Ovary (tissue), 9 donors: ENCODE results near the gene RNF113B. TPM values are rescaled to one million over a fixed set of nuclear protein-coding genes. Genes with fewer than 3 reads are reported as not detected.

ENCODE experiments used
- DNase-seq, 5 donors: peaks; one replicate each; pipeline ENCODE4 v3.0.0-alpha.2; 2019 to 2020
- H3K27ac ChIP-seq, 2 donors: fragments of 200-600 bp; one replicate each; pipeline versions ENCODE4 v1.5.1 to v1.8.0; 2019 to 2022
- H3K27me3 ChIP-seq: fragments of 200-600 bp; one replicate; pipeline ENCODE4 v1.8.0; 2022
- H3K36me3 ChIP-seq: fragments of 200-600 bp; sonication (generic); one replicate; pipeline ENCODE4 v1.5.1; 2019
- H3K4me1 ChIP-seq: one replicate; pipeline ENCODE4 v1.8.1; 2013; ENCODE audit warnings: mild to moderate bottlenecking, moderate library complexity; ENCODE audit not compliant: insufficient read depth
- H3K4me3 ChIP-seq: fragments of 200-600 bp; sonication (generic); one replicate; pipeline ENCODE4 v1.5.1; 2017
- H3K9me3 ChIP-seq, 2 donors: fragments of 200-600 bp in 1 of 2; sonication (generic) in 1 of 2; one replicate each; pipeline versions ENCODE4 v1.5.1 to v1.8.1; 2013 to 2019; ENCODE audit warnings: mild to moderate bottlenecking in 1 of 2, moderate library complexity in 1 of 2
- EP300 ChIP-seq: sonication (generic); formaldehyde crosslinking; IDR thresholded peaks from one replicate; pipeline ENCODE4 v1.6.1; 2017; ENCODE audit warnings: antibody characterized with exemption
- POLR2A ChIP-seq: fragments of 450-650 bp; IDR thresholded peaks from one replicate; pipeline ENCODE4 v1.6.1; 2017; ENCODE audit warnings: antibody characterized with exemption, mild to moderate bottlenecking, moderate library complexity
- WGBS, 3 donors: extraction: QIAGEN DNeasy Blood & Tissue Kit in 1 of 3; methylation state at CpG; one replicate each; pipeline versions ENCODE4 v1.1.5 to v1.1.7; 2013 to 2017; 5-methylcytosine and 5-hydroxymethylcytosine counted together
- intact Hi-C, 4 donors: fragments of 100-400 bp; cut with DNase I; formaldehyde crosslinking; loops; one replicate each; pipeline versions ENCODE4 v1.11.0 to v1.15.1; 2022 to 2023
- polyA plus RNA-seq, 2 donors: library from polyadenylated mRNA; stranded (reverse); fragments of 200-250 nt in 1 of 2; fragments of 350-450 nt in 1 of 2; fragmentation: Illumina TruSeq in 1 of 2; extraction: RNeasy Lipid Tissue Mini Kit (QIAGEN cat#74804) in 1 of 2; gene quantifications; one replicate each; pipeline ENCODE4 v1.2.3, GENCODE V29; 2013 to 2014
- total RNA-seq, 7 donors: library from RNA; depleted of rRNA in 2 of 7; stranded (reverse); fragments of >200 nt in 2 of 7; fragmentation: NEBNext Ultra II Directional in 3 of 7; extraction: Animal tissue kit (Norgen Biotek cat#: 25700) in 3 of 7; gene quantifications; one replicate each; pipeline versions ENCODE4 v1.1.0 to v1.2.4, GENCODE V29; 2016 to 2023
- TF ChIP-seq, protein P1 (sequence below), 3 donors: fragments of 450-650 bp in 2 of 3; fragments of 200-600 bp in 1 of 3; IDR thresholded peaks; one replicate each; pipeline versions ENCODE4 v1.5.1 to v1.8.0; 2016 to 2022; ENCODE audit warnings: antibody characterized with exemption in 3 of 3, mild to moderate bottlenecking in 1 of 3
- donor health status: DM: no; HTN: no; CAD: no; lungs with moderate emphysema.
- donor health status: DM: no; HTN: no; CAD: no.
- donor health status: Bipolar disorder and iron deficiency.
- donor health status: DM: yes; HTN: yes; CAD: no.
- donor health status: DM: no; HTN: no; CAD: no.
- donor health status: DM: yes; HTN: yes; CAD: no.

Gene RNF113B
- total and polyA plus RNA-seq, 9 donors: 0.05 TPM; not detected in 8

DNA sequence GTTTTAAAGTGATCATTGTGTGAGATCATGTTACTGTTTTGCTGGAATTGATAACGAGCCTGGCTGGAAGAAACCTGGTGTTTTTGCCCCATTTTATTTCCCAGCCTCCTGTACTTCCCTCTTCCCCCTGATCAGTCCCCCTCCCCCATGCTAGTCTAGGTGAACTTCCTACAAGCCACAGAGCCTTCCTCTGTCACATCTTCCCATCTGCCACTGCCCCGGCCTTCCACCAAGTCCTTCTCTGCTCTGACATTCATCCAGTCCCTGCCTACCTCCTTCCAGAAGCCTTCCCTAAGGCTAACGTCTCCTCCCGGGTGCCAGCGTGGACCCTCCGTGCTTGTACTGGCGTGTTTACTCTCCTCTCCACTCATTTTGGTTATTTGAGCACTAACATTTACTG is 19.9 kb downstream of the RNF113B start:
- 79 to 81% (median 81%) methylated on average over 7 of the region's 7 CpGs for WGBS, 3 donors

DNA sequence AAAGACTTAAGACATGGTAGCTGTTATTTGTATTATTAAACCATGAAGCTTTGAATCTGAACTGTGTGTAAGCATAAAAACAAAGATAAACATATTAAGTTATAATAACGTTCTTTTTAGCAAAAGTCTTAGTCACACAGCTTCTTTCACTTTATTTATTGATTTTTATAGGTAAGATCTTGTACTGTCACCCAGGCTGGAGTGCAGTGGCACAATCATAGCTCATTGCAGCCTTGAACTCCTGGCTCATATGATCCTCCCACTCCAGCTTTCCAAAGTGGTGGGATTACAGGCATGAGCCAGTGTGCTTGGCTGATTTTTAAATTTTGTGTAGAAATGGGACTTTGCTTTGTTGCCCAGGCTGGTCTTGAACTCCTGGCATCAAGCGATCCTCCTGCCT is 20.8 kb downstream of the RNF113B start:
- H3K4me3 ChIP-seq: no peak overlapping the region
- no peak for DNase-seq
- H3K36me3 ChIP-seq: no peaks in the 10 kb centered on the region
- 55 to 64% (median 59%) methylated on average over 2 of the region's 2 CpGs for WGBS, 3 donors
- TF ChIP-seq POLR2A (no peak), EP300 (no peak)
- TF ChIP-seq, protein P1, sequence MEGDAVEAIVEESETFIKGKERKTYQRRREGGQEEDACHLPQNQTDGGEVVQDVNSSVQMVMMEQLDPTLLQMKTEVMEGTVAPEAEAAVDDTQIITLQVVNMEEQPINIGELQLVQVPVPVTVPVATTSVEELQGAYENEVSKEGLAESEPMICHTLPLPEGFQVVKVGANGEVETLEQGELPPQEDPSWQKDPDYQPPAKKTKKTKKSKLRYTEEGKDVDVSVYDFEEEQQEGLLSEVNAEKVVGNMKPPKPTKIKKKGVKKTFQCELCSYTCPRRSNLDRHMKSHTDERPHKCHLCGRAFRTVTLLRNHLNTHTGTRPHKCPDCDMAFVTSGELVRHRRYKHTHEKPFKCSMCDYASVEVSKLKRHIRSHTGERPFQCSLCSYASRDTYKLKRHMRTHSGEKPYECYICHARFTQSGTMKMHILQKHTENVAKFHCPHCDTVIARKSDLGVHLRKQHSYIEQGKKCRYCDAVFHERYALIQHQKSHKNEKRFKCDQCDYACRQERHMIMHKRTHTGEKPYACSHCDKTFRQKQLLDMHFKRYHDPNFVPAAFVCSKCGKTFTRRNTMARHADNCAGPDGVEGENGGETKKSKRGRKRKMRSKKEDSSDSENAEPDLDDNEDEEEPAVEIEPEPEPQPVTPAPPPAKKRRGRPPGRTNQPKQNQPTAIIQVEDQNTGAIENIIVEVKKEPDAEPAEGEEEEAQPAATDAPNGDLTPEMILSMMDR (IDR thresholded peaks at IDR 0.05): no peak
- H3K27me3 ChIP-seq: no peaks in the 10 kb centered on the region
- H3K4me1 ChIP-seq: peaks cover 2% of the 10 kb centered on the region
- intact Hi-C loops: no loop called here
- no peak overlapping the region for H3K27ac ChIP-seq
- H3K9me3 ChIP-seq: no peaks in the 10 kb centered on the region

More for the DNA sequence above, 19.9 kb downstream of the RNF113B start:
- Histone ChIP-seq H3K4me1 (peaks cover 2% of the 10 kb centered on the region), H3K4me3 (no peak overlapping the region), H3K36me3 (no peaks in the 10 kb centered on the region), H3K9me3 (no peaks in the 10 kb centered on the region), H3K27ac (no peak overlapping the region), H3K27me3 (no peaks in the 10 kb centered on the region)
- intact Hi-C loops: no loop called here
- no peak for DNase-seq
- TF ChIP-seq EP300 (no peak), POLR2A (no peak)
- TF ChIP-seq, protein P1 (IDR thresholded peaks at IDR 0.05): no peak

DNA sequence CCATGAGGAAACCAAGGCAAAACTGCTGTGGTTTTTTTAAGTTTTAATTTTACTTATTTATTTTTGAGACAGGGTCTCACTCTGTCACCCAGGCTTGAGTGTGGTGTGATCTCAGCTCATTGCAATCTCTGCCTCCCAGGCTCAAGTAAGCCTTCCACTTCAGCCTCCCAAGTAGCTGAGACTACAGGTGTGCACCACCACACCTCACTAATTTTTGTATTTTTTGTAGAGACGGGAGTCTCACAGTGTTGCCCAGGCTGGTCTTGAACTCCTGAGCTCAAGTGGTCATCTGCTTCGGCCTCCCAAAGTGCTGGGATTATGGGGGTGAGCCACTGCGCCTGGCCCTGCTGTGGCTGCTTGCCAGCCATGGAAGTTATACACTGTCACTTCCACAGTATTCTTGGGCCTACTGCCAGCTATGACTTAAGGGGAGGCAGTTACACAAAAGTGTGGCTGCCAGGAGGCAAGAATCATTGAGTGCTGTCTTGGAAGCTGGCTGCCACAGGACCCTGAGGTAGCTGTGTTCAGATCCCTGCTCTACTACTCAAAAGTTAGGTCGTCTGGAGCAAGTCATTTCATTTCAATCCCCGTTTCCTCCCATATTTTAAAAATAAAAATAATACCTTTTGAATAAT is 21.5 kb downstream of the RNF113B start:
- Histone ChIP-seq H3K36me3 (no peaks in the 10 kb centered on the region), H3K4me1 (peaks cover 2% of the 10 kb centered on the region), H3K4me3 (no peak overlapping the region), H3K27me3 (no peaks in the 10 kb centered on the region), H3K27ac (no peak overlapping the region), H3K9me3 (no peaks in the 10 kb centered on the region)
- no peak for DNase-seq
- TF ChIP-seq POLR2A (no peak), EP300 (no peak)
- TF ChIP-seq, protein P1 (IDR thresholded peaks at IDR 0.05): no peak
- 73 to 90% (median 78%) methylated on average over 5 of the region's 5 CpGs for WGBS, 3 donors
- intact Hi-C loops: no loop called here

DNA sequence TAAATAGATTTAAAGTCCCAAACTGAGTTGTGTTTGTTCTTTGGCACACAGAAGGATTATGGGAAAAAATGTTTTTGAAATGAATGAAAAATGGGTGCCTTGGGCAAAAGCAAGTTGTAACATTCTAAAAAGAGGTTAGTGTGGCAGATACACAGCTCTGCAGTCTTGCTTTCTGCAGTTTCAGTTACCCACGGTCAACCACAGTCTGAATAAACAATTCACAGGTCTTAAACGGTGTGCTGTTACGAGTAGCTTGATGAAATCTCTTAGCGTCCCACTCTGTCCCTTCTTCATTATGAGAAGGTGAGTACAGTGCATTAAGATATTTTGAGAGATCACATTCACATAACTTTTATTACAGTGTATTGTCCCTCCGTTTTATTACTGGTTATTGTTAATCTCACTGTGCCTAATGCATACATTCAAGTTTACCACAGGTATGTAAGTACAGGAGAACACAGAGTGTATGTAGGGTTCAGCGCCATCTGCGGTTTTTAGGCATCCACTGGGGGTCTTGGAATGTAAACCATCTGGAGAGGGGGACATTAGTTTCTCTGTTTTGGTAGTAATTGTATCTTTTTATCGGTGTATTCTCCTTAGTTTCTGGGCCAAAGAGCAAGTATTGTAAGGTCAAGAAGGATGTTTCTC is 26.1 kb downstream of the RNF113B start:
- H3K27ac ChIP-seq: no peak overlapping the region
- H3K36me3 ChIP-seq: no peaks in the 10 kb centered on the region
- TF ChIP-seq EP300 (no peak), POLR2A (no peak)
- TF ChIP-seq, protein P1 (IDR thresholded peaks at IDR 0.05): no peak
- no peaks in the 10 kb centered on the region for H3K4me1 ChIP-seq
- H3K4me3 ChIP-seq: no peak overlapping the region
- intact Hi-C loops: no loop called here
- no peak for DNase-seq
- no peaks in the 10 kb centered on the region for H3K9me3 ChIP-seq
- H3K27me3 ChIP-seq: no peaks in the 10 kb centered on the region
- 80 to 90% (median 81%) methylated on average over 8 of the region's 8 CpGs for WGBS, 3 donors
